ENCODE data around the gene COPE.

The COPE gene

GRCh38 chr19:18868380-18869022, 50.7 kb downstream of the COPE start:
- DNase-seq (ENCODE audit: insufficient read length, low spot score), result no peak
- TF ChIP-seq, protein P1, sequence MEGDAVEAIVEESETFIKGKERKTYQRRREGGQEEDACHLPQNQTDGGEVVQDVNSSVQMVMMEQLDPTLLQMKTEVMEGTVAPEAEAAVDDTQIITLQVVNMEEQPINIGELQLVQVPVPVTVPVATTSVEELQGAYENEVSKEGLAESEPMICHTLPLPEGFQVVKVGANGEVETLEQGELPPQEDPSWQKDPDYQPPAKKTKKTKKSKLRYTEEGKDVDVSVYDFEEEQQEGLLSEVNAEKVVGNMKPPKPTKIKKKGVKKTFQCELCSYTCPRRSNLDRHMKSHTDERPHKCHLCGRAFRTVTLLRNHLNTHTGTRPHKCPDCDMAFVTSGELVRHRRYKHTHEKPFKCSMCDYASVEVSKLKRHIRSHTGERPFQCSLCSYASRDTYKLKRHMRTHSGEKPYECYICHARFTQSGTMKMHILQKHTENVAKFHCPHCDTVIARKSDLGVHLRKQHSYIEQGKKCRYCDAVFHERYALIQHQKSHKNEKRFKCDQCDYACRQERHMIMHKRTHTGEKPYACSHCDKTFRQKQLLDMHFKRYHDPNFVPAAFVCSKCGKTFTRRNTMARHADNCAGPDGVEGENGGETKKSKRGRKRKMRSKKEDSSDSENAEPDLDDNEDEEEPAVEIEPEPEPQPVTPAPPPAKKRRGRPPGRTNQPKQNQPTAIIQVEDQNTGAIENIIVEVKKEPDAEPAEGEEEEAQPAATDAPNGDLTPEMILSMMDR (IDR thresholded peaks at IDR 0.05; ENCODE audit: insufficient read depth, missing control alignments), result no peak
- FAIRE-seq, result no peak

DNA sequence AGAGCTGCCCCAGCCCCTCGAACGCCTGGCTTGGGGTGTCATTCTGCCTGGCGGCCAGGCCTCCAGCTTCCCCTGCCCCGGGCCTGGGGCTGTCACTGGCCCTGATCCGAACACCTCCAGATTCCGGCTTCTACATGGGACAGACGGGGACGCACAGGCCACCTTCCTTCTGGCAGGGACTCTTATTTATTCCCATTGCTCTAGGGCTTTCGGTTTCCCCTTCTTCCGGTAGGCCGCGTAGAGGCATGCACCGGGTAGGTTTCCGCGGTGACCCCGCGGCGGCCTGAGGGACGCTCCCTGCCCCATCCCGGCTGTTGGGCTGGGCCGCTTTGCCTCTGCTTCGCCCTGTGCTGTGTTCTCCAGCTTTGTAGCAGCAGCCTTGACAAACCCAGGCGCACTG, 51.4 kb downstream of the COPE start:
- DNase-seq (ENCODE audit: insufficient read length, low spot score) (no peak), FAIRE-seq (no peak)
- TF ChIP-seq, protein P1 (IDR thresholded peaks at IDR 0.05; ENCODE audit: insufficient read depth, missing control alignments), result no peak

DNA sequence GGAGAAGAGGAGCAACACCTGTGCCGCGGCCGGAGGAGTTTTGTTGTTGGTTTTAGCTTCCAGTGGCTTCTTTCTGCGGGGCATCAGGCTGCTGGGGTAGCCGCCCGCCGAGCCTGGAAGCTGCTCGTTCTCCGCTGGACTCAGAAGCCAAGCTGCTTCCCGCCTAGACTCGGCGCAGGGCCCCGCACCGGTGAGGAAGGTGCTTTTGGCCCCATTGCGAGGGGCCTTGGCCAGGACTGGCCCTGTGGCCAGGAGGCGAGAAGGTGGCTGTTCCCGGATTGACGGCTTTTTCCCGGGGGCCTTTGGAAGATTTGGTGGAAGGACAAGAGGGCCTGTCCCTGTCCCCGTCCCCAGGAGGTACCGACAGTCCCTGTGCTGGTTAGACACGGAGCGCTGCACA, 52.0 kb downstream of the COPE start:
- FAIRE-seq (no peak), DNase-seq (ENCODE audit: insufficient read length, low spot score) (no peak)
- TF ChIP-seq, protein P1 (IDR thresholded peaks at IDR 0.05; ENCODE audit: insufficient read depth, missing control alignments), result no peak

DNA sequence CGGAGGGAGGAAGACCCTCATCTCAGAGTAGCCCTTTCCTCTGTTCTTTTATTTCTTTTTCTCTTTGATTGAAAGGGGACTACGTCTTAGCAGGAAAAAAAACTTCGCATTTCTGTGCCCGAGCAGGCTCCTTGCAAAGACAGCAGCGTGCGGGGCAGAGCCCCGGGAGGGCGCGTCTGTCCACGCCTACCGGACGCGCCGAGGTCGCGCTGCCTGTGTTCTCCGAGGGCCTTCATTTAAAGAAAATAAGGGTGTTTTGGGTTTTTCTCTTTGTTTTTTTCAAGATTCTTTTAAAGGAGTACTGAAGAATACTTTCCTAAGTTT, 52.4 kb downstream of the COPE start:
- FAIRE-seq, result no peak
- TF ChIP-seq, protein P1 (IDR thresholded peaks at IDR 0.05; ENCODE audit: insufficient read depth, missing control alignments), result no peak
- no peak for DNase-seq (ENCODE audit: insufficient read length, low spot score)

DNA sequence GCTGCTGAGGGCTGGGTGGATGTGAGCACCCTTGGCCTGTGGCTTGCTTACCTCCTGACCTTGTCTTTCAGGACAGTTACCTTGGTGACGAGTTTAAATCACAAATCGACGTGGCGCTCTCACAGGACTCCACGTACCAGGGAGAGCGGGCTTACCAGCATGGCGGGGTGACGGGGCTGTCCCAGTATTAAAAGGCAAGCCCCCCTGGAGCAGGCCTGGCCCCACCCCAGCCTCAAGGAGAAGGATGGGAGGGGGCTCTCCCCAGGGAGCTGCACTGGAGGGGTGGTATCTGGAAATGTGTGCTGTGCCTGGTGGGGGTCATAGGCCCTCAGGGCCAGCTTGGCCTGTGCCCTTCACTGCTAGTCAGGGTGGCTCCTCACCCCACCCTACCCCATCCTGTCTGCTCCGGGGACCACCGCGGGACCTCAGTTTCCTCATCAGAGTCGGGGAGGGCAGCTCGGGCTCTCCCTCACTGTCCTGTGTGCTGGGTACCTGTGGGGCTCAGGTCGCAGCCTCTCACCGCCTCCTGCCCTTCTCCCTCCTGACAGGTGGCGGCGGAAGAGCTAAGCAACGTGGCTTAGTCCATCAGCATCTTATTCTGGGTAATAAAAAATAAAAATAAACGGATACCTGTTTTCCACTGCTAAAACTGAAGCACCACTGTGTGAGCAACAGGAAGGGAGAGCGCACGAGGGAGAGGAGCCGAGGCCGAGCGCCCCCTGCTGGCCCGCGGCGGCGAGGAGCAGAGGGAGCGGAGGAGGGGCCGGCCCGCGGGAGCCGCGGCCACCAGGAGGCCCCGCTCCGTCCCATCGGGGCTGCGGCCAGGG, 53.0 kb downstream of the COPE start:
- DNase-seq (ENCODE audit: insufficient read length, low spot score), result peak; percentile 92
- TF ChIP-seq, protein P1 (IDR thresholded peaks at IDR 0.05; ENCODE audit: insufficient read depth, missing control alignments), result peak; percentile 81
- FAIRE-seq, result no peak

DNA sequence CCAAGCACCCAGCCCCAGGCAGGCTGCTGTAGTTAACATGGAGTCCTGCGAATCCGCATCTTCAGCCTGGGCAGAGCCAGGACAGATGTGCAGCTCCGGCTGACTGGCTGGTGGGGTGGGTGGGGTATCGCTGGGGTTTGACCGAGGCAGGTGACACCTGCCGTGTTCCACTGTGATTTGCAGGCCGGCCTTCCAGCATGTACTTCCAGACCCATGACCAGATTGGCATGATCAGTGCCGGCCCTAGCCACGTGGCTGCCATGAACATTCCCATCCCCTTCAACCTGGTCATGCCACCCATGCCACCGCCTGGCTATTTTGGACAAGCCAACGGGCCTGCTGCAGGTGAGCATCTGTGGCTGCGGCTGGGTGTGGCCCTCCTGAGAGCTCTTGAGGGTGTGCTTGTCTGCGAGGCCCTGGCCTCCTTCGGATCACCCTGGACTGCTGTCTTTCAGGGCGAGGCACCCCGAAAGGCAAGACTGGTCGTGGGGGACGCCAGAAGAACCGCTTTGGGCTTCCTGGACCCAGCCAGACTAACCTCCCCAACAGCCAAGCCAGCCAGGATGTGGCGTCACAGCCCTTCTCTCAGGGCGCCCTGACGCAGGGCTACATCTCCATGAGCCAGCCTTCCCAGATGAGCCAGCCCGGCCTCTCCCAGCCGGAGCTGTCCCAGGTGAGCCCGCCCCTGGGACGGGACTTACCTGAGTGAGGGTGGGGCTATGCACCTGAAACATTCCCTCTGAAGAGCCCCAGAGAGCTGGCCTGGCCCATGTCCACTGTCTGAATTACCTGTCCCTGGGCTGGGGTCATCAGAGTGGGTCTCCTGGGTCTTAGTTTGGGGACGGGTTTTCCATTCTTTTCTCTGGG, 53.8 kb downstream of the COPE start:
- TF ChIP-seq, protein P1 (IDR thresholded peaks at IDR 0.05; ENCODE audit: insufficient read depth, missing control alignments), result no peak
- FAIRE-seq (no peak), DNase-seq (ENCODE audit: insufficient read length, low spot score) (no peak)
